ENCODE data around the gene FCGBP.
A peak's percentile ranks its signal among the peaks of the same experiment; 100 is the strongest.
"Not testable (repeated sequence)": the region's sequence is repeated elsewhere in the genome, so short reads cannot be mapped to it uniquely, and the experiment has no call there.

The FCGBP gene

GRCh38 chr19:39919976-39920375, 14.5 kb downstream of the FCGBP start:
- no peak for DNase-seq (ENCODE audit: low read depth in 2 of 2, low spot score in 1 of 2)

- DNase-seq (ENCODE audit: low read depth in 2 of 2, low spot score in 1 of 2), result no peak
These were observed 16.2 kb downstream of the FCGBP start for GRCh38 chr19:39918183-39918651.

- no peak for DNase-seq (ENCODE audit: low read depth in 2 of 2, low spot score in 1 of 2)
These were observed 16.8 kb downstream of the FCGBP start for GRCh38 chr19:39917561-39918182.

GRCh38 chr19:39916851-39917396, 17.5 kb downstream of the FCGBP start:
- no peak for DNase-seq (ENCODE audit: low read depth in 2 of 2, low spot score in 1 of 2)

GRCh38 chr19:39916236-39916635, 18.2 kb downstream of the FCGBP start:
- no peak for DNase-seq (ENCODE audit: low read depth in 2 of 2, low spot score in 1 of 2)

- DNase-seq (ENCODE audit: low read depth in 2 of 2, low spot score in 1 of 2), result no peak
These were observed 18.6 kb downstream of the FCGBP start for GRCh38 chr19:39915848-39916215.

- no peak for DNase-seq (ENCODE audit: low read depth in 2 of 2, low spot score in 1 of 2)
These were observed 19.2 kb downstream of the FCGBP start for GRCh38 chr19:39915101-39915847.

GRCh38 chr19:39913682-39914333, 20.6 kb downstream of the FCGBP start:
- DNase-seq (ENCODE audit: low read depth in 2 of 2, low spot score in 1 of 2), result no peak

GRCh38 chr19:39908803-39909202, 25.6 kb downstream of the FCGBP start:
- DNase-seq (ENCODE audit: low read depth in 2 of 2, low spot score in 1 of 2), result no peak

- DNase-seq (ENCODE audit: low read depth in 2 of 2, low spot score in 1 of 2), result no peak
These were observed 27.4 kb downstream of the FCGBP start for GRCh38 chr19:39906820-39907611.

GRCh38 chr19:39906283-39906682, 28.2 kb downstream of the FCGBP start:
- DNase-seq (ENCODE audit: low read depth in 2 of 2, low spot score in 1 of 2), result no peak

GRCh38 chr19:39903486-39904091, 30.8 kb downstream of the FCGBP start:
- DNase-seq (ENCODE audit: low read depth in 2 of 2, low spot score in 1 of 2), result not testable (repeated sequence)

GRCh38 chr19:39902326-39902725, 32.1 kb downstream of the FCGBP start:
- not testable (repeated sequence) for DNase-seq (ENCODE audit: low read depth in 2 of 2, low spot score in 1 of 2)

GRCh38 chr19:39901681-39902080, 32.8 kb downstream of the FCGBP start:
- not testable (repeated sequence) for DNase-seq (ENCODE audit: low read depth in 2 of 2, low spot score in 1 of 2)

GRCh38 chr19:39898858-39899257, 35.6 kb downstream of the FCGBP start:
- DNase-seq (ENCODE audit: low read depth in 2 of 2, low spot score in 1 of 2), result not testable (repeated sequence)

GRCh38 chr19:39897511-39898245, 36.8 kb downstream of the FCGBP start:
- not testable (repeated sequence) for DNase-seq (ENCODE audit: low read depth in 2 of 2, low spot score in 1 of 2)

GRCh38 chr19:39895096-39895495, 39.3 kb downstream of the FCGBP start:
- DNase-seq (ENCODE audit: low read depth in 2 of 2, low spot score in 1 of 2), result not testable (repeated sequence)

- not testable (repeated sequence) for DNase-seq (ENCODE audit: low read depth in 2 of 2, low spot score in 1 of 2)
These were observed 40.2 kb downstream of the FCGBP start for GRCh38 chr19:39894236-39894606.

- DNase-seq (ENCODE audit: low read depth in 2 of 2, low spot score in 1 of 2), result peak in 1 of 2 donors; percentile 54
These were observed 40.8 kb downstream of the FCGBP start for GRCh38 chr19:39893366-39894235.

Measured in stimulated activated CD8-positive, alpha-beta memory T cell treated with anti-CD3 and anti-CD28 coated beads, Interleukin-4, amount 100 ng/mL, for 1 hour (primary cell).